ENCODE data around the gene KY. TPM values are rescaled to one million over a fixed set of nuclear protein-coding genes. Genes with fewer than 3 reads are reported as not detected.

KY gene
- total RNA-seq, 4 donors from 2014 or later = not detected

- no peak for TF ChIP-seq CTCF (IDR thresholded peaks at IDR 0.05; ENCODE audit: low read depth)
Observed at GRCh38 chr3:134617608-134618477, 33.0 kb downstream of the KY start.

- TF ChIP-seq CTCF (IDR thresholded peaks at IDR 0.05; ENCODE audit: low read depth) = no peak
Observed at GRCh38 chr3:134615743-134616142, 35.1 kb downstream of the KY start.

GRCh38 chr3:134614955-134615354 lies 35.9 kb downstream of the KY start:
- TF ChIP-seq CTCF (IDR thresholded peaks at IDR 0.05; ENCODE audit: low read depth) = no peak

- no peak for TF ChIP-seq CTCF (IDR thresholded peaks at IDR 0.05; ENCODE audit: low read depth)
Observed at GRCh38 chr3:134613006-134613520, 37.8 kb downstream of the KY start.

GRCh38 chr3:134611516-134611915 lies 39.3 kb downstream of the KY start:
- TF ChIP-seq CTCF (IDR thresholded peaks at IDR 0.05; ENCODE audit: low read depth) = no peak

- no peak for TF ChIP-seq CTCF (IDR thresholded peaks at IDR 0.05; ENCODE audit: low read depth)
Observed at GRCh38 chr3:134610432-134611385, 40.1 kb downstream of the KY start.
